Stimulated activated CD8-positive, alpha-beta memory T cell treated with anti-CD3 and anti-CD28 coated beads, Interleukin-12 subunit alpha, Interleukin-12 subunit beta, amount 100 ng/mL, for 4 hours (primary cell): ENCODE data around the gene CFP.
"Not testable (repeated sequence)": the region's sequence is repeated elsewhere in the genome, so short reads cannot be mapped to it uniquely, and the experiment has no call there.

Source experiments
- DNase-seq: peaks from one replicate; pipeline ENCODE4 v3.0.0-alpha.2; 2020; ENCODE audit warnings: low read depth

CFP gene

GRCh38 chrX:47629419-47630200, at the start of gene CFP:
CFP (minus strand) TSS chrX:47629930; CDS start chrX:47629844, 86 bp downstream.
- DNase-seq: no peak

DNA sequence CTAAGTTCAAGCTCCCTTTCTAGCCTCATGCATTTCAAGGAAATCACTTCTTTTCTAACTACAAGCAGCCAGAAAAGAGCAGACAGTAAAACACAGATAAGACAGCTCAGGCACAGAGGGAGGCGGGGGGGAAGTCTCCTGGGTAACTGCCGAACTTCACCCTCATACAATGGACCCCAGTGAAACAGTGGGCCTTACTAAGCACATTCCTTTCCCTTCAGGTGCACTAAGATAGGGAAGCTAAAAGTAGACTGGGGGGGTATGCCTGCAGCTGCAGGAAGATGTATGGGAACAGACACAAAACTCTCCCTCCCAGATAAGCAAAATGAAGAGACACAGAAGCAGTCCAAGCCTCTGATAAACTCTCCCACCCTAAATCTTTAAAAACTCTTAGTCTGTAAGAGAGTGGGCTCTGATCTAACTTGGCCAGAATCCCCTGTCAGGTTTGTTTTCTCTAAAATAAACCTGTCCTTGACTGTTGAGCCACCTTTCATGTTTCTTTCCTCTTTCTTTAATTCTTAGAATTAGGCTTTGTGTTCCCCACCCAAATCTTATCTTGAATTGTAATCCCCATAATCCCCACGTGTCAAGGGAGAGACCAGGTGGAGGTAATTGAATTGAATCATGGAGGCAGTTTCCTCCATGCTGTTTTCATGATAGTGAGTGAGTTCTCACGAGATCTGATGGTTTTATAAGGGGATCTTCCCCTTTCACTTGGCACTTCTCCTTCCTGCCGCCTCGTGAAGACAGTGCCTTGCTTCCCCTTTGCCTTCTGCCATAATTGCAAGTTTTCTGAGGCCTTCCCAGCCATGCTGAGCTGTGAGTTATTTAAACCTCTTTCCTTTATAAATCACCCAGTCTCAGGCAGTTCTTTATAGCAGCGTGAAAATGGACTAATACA, 46.5 kb upstream of the CFP start:
- not testable (repeated sequence) for DNase-seq

GRCh38 chrX:47674776-47675175, 45.0 kb upstream of the CFP start:
- DNase-seq: no peak

GRCh38 chrX:47665797-47666196, 36.1 kb upstream of the CFP start:
- DNase-seq: not testable (repeated sequence)

GRCh38 chrX:47664737-47665136, 35.0 kb upstream of the CFP start:
- no peak for DNase-seq

DNA sequence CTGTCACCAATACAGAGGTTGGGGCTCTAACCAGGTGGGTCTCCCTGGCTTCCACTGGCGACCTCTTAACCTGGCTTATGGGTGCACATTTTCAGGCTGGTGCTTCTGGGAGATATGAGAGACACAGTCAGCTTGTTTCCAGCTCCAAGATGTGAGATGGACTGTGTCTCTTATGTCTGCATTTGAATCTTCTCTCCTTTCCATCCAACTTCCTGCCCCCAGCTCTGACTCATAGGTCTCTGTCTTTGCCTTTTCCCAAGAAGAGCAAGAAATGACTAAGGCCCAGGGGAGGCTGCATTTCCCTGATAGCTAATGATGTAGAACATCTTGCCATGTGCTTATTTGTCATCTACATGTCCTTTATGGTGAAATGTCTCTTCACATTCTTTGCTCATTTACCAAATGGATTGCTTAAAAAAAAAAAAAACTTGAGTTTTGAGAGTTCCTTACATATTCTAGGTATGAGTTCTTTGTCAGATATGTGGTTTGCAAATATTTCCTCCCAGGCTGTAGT, 32.5 kb upstream of the CFP start:
- DNase-seq: no peak

GRCh38 chrX:47661539-47661938, 31.8 kb upstream of the CFP start:
- no peak for DNase-seq

DNA sequence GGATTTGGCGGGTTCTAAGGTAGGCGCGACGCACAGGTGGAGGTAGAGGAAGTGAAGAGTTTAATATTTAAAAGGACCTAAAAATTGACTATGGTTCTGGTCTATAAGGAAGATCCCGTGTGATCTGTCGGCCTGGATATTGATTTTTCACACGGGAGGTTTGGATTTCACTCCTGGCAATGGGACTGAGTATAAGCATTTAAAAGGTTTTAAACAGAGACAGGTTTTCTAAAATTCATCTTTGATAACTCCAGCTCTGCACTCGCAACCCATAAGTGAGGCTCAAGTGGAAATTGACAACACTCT, 29.6 kb upstream of the CFP start:
- DNase-seq: no peak

- peak; percentile 78 for DNase-seq
These were observed 29.1 kb upstream of the CFP start, which contains the start of gene UXT for GRCh38 chrX:47658684-47659420. UXT (minus strand) TSS chrX:47659180; CDS start chrX:47658927, 253 bp downstream.

DNA sequence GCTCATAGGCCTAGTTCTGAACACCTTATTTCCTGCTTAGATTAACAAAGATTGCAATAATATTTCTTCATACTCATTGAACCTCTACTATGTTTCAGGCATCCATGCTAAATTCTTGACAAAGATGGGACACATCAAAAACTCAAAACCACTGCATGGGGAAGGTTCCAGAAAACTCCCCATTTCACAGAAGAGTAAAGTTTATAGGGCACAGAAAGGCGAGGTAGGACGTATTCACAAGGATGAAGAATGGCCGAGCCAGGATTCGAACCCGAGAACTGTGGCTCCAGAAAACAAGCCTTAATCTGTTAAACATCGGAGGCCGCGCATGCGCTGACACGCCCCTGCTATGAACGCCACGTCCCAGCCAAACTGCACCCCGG, 28.6 kb upstream of the CFP start:
- DNase-seq: no peak

DNA sequence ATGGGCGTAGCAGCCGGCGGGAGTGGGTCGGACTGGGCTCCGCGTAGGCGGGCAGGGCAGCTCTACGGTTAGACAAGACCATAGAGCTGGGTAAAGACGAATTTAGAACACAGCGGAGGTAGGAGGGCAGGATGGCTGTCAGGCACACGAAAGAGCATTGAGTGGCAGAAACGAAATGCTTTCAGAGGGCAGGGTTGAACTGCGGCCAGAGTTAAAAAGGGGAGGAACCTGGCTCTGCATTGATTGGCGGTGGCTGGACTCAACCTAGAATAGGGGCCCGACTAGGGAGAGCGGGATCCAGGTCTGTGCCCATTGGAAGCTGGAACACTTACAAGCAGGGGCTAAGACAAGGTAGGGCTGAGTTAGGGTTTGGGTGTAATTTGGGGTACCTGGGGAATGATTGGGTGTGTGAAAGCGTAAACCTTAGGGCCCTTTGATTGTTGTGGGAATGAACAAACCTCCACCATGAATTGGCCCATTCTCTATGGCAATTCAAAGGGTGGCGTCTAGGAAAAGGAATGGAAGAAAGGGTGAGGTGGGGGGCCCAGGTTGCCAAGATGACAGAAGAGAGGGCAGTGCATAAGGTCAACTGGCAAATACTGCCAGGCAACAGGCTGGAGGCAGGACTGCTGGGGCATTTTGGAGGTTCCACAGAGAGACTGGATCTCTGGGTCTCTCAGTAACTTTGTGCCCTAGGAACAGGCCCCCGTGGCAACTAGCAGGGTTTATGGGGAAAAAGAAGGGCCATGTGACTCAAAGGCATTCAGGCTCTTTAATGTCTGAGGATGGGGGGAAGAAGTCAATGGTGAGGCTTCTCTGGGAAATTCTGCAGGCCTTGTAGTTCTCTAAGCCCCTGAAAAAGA, 21.5 kb upstream of the CFP start:
- no peak for DNase-seq

- DNase-seq: peak; percentile 72
These were observed 20.7 kb upstream of the CFP start, which contains the start of gene ELK1 for GRCh38 chrX:47650164-47651042. ELK1 (minus strand) TSS chrX:47650563; CDS start chrX:47641441, 9,122 bp downstream.

DNA sequence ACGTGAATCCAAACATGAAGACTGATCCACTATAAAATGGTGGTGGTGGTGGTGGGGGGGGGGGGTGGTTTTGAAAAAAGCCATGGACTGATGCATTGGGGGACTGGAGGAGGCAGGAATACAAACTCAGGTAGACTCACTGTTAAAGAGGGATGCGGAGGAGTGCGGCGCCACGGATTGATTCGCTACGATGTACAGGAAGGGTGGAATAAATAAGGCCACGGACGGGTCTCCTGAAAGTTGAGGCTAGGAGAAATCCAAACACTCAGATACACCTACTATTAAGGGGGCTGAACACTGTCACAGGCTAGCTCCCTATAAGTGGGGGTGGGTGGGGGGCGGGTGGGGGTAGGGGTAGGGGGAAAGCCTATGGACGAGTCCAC, 20.0 kb upstream of the CFP start:
- no peak for DNase-seq

DNA sequence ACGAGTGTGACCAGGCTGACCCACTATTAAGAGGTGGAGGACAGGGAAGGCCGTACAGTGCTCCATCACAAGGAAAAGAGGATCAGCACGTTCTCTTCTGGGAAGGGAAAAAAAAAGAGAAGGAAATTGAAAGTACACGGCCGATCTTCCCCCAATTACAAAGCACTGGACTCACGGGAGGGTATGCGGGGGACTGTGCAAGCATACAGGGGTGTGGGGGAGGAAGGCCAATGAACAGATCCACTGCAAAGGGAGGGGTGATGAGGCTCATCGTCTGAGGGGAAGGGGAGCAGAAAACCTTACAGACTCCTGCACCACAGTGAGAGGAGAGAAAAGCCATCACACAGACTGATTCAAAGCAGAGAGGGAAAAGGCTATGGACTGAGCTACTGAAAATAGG, 19.5 kb upstream of the CFP start:
- DNase-seq: no peak

- no peak for DNase-seq
These were observed 18.6 kb upstream of the CFP start for GRCh38 chrX:47648376-47648775.

DNA sequence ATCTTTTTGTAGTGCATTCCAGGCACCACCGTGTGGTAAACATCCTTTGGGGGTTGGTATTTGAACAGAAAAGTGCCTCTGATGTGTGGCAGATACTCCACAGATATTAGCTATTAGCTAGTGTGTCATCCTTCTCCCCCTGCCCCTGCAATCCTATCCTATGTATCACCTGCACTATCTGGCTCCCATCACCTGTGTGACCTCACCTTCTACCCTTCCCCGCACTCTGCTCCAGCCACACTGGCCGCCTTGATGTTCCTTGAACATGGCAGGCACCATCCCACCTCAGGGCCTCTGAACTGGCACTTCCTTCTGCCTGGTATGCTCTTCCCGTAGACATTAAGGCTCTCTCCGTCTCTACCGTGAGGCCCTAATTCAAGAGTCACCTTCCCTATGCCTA, 16.9 kb upstream of the CFP start:
- no peak for DNase-seq

DNA sequence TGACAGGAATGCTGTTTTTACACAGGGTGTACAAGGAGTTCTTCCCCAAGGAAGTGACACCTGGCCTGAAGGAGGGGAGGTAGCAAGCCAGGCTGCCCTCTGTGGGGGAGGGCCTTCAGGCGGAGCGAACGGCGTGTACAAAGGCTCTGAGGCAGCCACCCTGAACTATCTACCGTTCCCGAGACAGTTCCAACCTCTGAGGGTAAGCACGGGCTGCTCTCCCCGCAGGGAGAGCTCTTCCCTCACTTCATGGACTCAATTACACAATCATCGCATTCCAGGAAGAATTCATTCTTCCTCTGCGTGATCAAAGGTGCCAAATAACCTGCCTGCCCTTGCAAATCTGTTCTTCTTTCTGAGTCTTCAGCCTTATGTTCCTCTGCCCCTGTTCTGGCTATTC, 15.8 kb upstream of the CFP start:
- DNase-seq: no peak

- DNase-seq: no peak
These were observed 14.9 kb upstream of the CFP start for GRCh38 chrX:47644557-47645091.

- no peak for DNase-seq
These were observed 14.2 kb upstream of the CFP start for GRCh38 chrX:47643926-47644325.

DNA sequence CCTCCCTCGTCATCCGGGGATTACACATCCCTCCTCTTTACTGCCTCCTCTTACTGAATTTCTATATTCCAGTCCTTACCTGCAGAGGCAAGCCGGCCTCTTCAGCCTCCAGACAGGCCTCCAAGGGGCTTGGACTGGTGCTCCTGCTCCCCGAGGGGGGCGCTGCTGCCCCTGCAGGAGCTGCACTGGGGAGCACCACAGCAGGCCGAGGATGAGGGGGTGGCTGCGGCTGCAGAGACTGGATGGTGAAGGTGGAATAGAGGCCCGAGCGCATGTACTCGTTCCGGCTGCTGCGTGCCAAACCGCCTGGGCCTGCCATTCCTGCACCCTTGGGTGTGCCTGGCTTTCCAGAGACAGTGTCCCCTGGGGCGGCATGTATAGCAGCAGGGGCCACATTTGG, 9.1 kb upstream of the CFP start:
- DNase-seq: no peak
